Stimulated activated CD4-positive, alpha-beta T cell treated with anti-CD3 and anti-CD28 coated beads, Interleukin-12 subunit alpha, Interleukin-12 subunit beta, amount 100 ng/mL, for 24 hours (primary cell): ENCODE measurements around the gene OPCML.

ENCODE experiments used
- DNase-seq, 2 experiments: peaks; one replicate each; pipeline ENCODE4 v3.0.0-alpha.2; 2020; ENCODE audit warnings: low read depth in 2 of 2

OPCML gene

DNA sequence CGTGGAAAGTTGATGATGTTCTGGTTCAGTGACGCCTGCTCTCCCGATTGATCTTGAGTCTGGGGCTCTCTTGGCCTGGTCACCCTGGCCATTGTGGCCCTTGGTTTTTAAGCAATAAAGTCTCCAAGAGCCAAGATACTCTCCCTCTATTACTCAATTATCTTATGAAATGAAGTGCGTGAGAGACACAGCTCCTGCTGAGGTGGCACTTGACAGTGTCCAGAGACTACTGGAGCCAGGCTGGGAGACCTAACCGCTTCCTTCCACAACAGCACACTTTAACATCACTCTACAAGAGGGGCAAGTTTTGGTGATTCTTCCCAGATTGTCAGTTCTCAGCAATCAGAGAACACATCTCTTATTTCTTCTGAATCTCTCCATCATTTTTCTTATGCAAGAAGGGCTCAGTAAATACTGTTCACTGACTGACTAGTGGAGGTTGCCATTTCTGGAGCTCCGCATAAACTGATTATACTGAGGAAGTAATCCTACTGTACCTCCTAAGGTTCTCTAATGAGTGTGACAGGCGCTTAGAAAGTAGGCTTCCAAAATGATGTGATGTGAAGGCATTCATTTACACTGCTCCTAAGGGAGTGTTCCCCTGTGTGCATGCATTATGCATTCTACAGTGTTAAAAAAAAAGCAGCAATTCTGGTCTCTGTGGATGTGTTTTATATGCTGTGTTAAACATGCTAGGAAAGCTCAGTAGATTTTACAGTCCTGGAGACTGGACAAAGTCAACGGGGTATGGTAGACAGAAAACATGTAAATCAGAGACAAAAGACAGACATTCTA, 968.0 kb downstream of the OPCML start:
- no peak for DNase-seq

DNA sequence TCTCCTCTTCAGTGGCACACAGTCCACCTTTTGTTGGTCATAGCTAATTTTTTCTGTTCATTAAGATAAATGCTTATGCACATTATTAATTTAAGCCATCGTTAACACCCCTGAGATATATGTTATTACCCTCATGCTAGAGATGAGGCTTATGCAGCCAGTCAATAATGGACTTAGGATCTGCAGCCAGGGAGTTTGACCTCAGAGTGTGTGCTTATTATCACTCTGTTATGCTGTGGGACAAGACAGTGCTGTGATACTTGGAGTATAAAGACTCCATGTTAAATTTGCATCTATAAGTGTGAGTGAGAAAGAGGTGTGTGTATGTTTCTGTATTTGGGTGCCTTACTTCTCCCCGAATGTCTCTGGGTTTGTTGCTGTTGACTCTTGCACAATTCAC, 969.3 kb downstream of the OPCML start:
- no peak for DNase-seq

DNA sequence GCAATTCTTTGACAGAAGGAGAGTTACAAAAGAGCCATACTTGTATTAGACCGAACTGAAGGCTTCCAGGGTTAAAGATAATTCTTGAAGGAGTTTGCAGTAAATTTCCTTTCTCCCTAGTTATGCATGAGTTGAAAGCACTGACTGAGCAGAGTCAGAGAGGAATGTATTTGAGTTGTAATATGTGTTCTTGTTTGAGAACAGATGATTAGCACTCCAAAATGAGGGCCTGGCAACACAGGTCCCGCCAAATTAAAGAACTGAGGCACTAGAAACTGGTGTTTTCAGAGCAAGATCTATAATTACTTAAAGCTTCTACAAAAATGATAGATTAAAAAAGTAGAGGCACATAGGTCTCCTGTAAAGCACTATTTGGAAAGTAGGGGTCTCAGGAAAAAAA, 970.4 kb downstream of the OPCML start:
- DNase-seq: no peak

DNA sequence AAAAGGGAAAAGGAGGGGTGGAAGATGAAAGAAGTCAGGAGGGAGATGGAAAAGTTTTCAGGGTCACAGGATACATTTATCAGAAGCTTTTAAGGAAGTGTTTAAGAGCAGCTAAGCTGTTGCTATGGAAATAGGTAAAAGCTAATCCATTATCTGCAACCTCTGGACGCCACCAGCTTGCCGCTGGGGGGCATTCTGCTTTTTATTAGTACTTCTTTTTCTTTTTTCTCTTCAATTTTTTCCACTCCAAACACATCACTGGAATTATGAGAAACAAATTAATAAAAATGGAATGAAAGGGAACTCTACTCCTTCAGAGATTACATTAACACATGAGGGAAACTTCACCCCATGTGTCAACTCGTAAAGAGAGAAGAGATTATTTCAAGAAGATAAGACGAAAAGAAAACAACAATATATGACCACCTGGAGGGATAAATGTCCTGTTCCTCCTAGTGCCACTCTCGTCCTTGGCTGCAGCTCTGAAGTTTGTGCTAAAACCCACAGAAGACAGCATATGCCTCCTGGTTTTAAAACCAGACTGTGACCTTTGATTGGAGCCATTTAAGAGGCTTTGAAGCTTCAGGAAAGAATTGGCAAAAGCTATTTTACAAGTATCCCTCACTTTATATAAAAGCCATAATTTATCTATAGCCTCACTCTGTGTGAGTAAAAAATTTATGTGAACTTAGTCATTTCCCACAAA, 972.8 kb downstream of the OPCML start:
- DNase-seq: no peak

DNA sequence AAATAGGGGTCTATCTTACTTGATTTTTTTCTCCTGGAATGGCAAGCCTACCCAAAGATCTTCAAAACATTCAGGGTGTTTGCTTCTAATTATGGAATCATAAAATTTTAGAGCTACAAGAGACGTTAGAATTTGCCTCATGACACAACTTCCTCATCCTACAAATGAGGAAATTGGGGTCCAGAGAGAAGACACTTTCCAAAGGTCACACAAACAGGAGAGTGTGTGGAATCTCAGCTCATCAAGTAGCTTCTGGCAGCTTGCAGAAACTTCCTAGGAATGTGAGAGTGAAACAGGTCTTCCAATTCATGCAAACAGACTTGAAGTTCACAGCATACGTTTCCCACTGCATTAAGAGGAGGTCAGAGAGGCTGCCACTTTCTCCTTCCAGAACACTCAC, 976.0 kb downstream of the OPCML start:
- no peak for DNase-seq

DNA sequence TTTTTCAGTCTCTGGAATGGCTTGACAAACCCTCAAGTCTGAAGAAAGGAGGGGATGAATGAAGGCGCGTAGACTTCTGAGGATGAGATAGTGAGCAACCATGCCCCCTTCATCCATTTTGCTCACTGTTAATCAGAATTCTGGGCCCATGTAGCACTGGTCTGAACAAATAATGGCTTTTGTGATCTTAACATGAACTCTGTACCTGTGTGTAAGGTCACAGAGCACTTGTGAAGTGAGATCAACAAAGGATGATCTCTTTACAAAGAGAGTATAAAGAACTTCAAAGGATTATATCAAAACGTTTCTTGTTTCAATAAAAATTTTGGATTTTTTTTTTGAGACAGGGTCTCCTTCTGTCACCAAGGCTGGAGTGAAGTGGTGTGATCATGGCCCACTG, 976.7 kb downstream of the OPCML start:
- no peak for DNase-seq

DNA sequence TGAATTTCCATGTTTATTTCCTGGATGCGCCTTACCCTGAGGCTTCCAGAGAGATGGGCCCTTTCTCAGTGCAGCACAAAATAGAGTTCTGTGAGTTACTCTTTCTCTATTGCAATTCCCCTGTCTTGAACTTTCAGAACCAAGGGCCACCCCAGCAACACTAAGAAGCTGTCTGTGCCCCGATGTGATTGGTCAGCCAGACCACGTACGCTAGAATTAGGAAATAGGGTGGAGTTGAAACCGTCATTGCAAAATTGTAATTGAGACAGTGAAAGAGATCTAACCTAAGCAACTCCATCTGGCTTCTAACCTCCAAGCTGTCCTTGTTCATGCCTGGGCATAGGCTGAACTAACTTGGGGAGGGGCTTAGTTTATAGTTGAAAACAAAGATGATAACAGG, 981.3 kb downstream of the OPCML start:
- DNase-seq: no peak

DNA sequence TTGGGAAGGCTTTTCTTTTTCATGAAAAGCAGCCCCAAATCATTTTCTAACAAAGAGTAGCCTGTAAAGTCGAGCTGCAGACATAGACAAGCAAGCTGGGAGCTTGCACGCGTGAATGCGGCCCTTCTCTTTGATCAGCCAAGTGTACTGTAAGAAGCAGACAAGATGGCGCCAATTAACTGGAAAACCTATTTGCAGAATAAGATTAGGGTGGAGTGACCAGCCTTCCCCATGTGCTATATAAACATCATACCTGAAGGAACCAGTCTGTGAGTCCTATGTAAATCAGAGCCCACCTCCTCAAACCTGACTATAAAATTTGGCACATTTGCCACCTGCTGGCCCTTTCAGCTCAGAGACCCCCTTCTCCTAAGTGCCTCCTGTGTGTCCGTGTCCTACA, 982.7 kb downstream of the OPCML start:
- no peak for DNase-seq

DNA sequence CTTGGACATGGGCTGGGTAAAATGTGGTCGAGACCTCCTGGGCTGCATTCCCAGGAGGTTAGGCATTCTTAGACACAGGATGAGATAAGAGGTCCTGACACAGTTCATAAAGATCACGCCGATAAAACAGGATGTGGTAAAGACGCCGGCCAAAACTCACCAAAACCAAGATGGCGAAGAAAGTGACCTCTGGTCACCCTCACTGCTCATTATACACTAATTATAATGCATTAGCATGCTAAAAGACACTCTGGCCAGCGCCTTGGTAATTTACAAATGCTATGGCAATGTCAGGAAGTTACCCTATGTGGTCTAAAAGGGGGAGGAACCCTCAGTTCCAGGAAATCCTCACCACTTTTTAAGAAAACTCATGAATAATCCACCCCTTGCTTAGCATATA, 983.3 kb downstream of the OPCML start:
- no peak for DNase-seq

DNA sequence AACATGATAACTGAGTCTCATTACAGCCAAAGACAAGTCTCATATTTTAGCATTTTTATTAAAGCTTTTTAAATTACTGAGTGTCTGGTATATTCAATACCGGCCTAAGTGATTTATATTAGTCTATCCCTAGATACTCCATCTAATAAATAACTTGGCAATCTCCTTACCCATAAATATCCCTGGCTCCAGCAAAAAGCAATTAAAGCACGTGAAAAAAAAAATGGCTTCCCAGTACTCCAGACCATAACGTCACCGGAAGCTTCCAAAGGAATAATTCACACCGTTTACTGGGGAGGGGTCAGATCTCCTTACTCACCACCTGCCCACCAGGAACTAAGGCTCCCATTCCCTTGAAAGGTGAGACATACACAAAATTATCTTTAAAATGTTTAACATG, 988.3 kb downstream of the OPCML start:
- no peak for DNase-seq

DNA sequence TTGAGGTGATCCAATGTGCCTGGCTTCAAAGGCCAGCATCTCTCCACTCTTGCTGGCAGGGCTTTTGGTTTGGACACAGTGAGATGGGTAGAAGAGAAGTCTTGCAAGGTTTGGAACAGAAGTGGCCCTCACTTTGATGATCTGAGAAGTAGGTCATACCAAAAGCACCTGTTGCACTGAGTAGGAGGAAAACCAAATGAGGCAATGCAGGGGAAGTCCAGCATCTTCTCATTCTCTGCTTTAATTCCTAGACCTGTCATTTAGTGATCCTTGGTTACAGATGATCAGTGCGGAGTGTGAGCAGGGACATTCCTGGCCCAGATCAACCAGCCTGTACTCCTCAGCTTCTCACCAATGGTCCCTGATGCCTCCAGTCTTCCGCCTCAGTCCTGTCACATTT, 990.5 kb downstream of the OPCML start:
- DNase-seq: no peak

DNA sequence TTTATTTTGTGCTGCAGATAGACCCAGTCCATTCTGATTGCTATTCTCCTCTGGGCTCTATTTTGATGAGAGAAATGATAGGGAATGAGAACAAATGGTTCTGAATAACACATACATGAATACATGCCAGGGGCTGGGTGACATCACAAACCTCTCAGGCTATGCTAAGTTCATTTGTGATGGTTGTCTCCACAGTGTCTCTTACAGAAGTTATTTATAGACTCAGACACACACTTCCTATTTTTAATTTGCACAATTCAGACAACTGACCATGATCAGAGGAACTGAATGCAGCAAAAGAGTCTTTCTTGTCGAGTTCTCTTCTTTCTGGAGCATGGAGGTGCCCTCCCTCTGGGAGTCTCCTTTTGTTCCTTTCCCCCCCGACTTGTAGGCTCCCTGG, 991.7 kb downstream of the OPCML start:
- no peak for DNase-seq

DNA sequence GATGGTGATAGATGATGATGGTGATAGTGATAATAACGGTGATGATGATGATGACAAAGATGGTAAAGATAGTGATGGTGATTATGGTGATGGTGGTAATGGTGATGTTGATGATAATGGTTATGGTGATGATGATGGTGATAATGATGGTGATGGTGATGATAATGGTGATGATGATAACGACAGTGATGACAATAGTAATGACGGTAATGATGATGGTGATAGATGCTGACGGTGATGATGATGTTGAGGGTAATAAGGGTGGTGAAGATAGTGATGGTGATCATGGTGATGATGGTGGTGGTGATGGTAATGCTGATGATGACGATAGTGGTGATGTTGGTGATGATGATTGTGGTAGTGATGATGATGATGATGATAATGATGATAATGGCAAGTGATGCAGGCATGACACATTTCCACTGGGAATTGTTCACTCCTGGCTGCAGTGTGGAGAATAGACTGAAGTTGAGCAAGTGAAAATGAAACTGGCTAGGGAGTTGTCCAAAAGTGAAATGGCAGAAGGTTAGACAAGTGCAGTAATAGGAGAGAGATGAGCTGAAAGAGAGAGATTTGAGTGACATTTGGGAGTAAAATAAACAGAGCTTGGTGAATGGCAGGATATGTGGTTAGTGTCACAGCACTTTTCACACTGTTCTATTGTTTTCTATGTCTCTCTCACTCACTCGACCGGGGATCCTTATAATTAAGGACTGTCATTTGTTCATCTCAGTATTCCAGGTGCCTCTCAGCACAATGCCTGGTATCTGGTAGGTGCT, 992.5 kb downstream of the OPCML start:
- no peak for DNase-seq

DNA sequence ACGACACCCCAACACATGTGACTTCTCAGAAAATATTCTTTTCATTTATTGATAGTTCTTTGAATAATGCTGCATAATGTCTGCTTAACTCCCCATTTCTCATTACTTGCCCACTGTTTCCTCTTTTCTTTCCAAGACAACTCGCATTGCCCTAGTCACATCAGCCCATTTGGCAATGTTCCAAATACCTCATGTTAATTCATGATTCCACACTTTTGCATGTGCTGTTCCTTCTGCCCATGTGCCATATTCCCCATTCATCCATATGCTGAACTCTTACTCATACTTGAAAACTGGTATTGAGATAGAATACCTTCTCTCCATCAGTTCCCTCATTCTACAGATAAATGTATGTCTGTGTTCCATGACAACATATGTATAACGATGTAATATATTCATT, 993.7 kb downstream of the OPCML start:
- no peak for DNase-seq

DNA sequence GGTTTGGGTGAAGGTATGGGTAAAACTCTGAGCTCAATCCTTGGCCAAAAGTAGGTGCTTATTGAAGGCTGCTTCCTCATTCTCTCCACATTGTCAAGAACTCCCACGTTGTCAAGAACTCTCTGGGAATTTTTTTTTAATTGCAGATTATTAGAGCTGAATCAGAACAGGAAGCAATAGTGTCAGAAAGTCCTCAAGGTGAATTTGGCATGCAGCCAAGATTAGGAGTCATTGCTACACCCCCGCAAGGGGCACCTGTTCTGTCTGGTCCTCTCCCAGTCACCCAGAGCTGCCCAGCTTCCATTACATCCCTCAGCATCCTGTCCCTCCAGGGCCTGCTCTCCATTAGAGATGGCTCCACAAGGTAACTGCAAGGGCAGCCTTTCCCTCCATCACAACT, 996.5 kb downstream of the OPCML start:
- no peak for DNase-seq

DNA sequence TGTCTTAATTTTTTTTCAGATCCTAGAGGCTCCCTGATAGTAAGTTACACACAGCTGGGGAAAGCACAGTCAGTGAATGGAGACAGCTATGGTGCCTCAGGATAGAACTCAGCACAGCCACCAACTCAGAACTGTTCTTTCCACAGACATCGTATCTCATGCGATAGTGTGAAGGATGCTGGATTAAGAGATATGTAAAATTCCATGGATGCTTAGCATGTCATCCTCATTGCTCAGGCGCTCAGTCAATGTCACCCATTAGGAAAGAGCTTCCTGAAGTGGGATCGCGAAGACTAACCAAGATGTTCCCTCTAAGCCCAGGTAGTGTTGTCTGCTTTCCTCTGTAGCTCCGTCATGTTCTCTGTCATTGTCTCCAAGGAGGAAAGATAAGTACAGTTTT, 1000.4 kb downstream of the OPCML start:
- DNase-seq: no peak

DNA sequence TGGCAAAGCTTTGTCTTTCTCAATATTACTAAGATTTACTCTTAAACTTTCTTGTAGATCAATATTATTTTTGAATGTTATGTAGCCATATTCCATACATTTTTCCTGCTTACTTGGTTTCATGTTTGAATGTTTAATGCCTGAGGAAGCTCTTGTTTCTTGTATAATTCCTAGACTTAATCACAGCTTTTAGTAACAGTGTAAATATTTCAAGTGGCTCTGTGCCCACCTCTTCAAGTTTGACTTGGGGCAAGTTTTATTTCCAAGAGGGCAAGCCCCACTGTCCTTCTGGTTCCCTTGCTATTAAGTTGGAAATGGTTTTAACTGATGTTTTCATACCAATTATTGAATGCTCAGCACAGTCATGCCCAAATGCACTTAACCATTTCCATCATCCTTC, 1004.1 kb downstream of the OPCML start:
- DNase-seq: no peak

DNA sequence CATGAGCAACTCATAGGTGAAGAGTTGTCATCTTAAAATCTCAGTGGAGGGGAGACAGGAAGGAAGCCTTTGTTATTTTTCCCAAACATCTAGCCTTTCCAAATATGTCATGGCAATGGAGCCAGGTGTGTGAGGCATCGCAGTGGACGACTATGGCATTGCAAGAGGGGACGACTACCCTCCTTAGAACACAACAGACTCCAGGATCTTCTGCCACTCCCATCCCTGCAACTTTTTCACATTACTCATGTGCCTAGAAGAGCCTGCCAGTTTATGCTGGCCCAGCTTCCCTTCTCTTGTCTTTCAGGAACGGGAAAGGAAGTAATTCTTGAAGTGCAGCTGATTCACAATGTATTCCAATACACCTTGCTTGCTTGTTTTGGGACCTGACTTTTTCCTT, 1008.4 kb downstream of the OPCML start:
- DNase-seq: no peak

DNA sequence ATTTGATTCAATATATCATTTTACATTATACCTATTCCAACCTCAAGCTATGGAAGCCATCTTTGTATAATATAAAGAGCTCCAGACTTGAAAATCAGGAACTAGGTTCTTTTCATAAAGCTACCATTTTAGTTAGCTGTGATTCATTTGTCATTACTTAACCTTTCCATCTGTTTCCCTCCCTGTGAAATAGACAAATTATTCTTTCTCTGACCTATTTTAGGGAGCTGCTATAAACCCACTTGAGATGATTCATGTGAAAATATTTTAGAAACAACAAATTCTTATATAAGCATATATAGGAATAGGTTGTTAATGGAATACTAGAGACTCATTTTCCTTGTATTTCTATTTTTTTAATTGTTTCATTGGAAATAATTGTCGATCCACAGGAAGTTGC, 1012.1 kb downstream of the OPCML start:
- no peak for DNase-seq

DNA sequence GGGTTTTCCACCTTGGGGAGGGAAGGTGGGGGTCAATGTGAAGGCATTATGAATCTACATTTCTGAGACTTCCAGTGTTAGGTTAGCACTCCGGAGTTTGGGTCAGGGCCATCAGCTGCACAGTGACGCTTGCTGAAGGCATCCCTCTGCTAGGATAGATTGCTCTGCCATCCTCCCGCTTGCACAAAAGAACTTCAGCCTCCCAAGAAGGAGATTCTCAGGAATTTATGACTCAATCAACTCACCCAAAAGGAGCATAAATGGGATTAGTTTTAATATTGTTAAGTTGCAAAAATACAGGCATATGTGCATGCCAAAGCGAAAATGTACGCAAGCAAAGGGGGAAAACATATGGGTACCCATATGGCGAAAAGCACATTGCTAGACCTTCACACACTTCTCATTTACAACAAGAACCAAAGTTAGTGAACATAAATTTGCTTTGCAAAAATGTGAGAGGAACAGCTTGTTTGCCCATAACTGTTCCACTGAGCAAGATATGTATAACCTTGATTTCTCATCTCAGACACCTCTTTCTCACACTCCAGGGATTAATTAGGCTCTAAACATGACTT, 1013.0 kb downstream of the OPCML start:
- DNase-seq: no peak

DNA sequence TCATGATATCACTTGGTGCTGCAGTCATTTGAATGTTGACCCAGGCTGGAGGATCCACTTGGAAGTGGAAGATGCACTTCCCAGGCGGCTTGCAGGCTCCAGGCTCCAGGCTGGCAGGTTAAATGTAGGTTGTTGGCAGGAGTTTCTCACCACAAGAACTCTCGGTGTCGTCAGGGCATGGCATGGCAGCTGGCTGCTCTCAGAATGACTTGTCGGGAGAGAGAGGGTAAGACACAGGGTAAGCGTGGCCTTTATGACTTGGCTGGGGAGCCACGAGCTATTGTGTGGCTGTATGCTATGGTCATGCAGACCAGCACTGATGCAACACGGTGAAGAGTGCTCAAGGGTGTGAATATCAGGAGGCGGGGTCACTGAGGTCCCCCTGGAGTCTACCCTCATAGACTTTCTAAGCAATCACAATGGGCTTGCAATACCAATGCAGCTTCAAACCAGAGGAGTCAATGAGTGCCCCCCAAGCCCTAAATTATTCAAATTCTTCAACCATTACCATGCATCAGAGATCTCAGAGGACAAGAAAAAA, 1027.7 kb downstream of the OPCML start:
- no peak for DNase-seq

DNA sequence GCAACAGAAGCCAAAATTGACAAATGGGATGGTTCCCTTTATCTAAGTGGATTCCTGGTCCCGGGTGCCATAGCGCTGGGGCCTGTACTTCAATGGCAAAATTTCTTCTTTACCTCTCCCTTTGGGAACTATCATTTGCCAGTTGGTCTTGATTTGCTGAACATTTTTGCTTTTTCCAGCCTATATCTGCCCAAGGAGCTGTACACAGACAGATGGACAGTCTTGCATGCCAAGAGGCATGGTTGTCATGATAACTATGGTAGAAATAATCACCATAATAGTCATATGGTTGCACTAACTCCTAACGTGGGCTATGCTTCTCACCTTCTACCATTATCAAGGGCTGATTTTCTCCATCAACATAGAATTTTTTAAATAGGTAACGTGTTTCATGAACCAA, 1030.9 kb downstream of the OPCML start:
- no peak for DNase-seq
